ENCODE data around the gene PDIA5.

The PDIA5 gene

DNA sequence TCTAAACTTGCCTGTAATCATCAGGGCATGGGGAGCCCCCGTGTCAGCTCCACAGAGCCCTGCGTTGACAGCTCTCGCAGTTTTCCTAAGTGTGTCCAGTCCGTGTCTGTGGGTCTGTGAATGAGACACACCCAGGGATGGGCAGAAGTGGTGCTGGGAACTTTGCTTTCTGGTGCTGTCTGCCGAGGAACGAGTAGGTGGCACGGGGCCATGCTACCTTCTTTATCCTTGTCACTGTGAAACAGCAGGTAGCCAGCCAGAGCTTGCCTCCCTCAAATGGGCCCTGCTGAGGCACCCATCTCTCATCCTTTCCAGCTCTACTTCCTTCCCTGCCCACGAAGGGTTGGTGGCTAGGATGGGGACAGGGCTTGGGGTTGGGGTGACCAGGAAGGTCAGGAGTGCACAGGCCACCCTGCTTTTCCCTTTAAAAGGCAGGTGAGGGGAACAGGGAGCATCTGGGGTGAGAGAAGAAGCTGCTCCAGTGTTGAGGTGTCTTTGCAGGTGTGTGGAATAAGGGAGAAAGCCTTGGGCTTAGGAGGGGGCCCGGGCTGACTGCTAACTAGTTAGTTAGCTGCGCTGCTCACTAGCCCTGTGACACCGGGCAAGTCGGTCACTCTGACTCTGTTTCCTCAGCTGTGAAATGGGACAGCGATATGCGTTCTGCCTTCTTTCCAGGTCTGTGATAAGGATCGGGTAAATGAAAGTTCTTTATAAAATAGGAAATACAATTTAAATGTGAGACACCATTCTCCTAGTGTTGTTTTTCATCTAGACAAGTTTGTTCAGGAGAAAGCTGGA, 27.9 kb downstream of the PDIA5 start:
- no peak overlapping the region for H3K9ac ChIP-seq (ENCODE audit: low read length)
- no peak overlapping the region for H3K4me3 ChIP-seq (ENCODE audit: low read length)
- no peaks in the 10 kb centered on the region for H3K4me1 ChIP-seq (ENCODE audit: low read length)
- H2AFZ ChIP-seq (ENCODE audit: low read length) = no peak overlapping the region
- H3K79me2 ChIP-seq (ENCODE audit: low read length) = peaks cover 15% of the 10 kb centered on the region
- no peaks in the 10 kb centered on the region for H3K27me3 ChIP-seq (replicated peaks; ENCODE audit: insufficient read depth, low read length)
- H3K27ac ChIP-seq (ENCODE audit: low read length) = no peak overlapping the region
- no peak overlapping the region for H3K4me2 ChIP-seq (ENCODE audit: low read depth, low read length)
- H3K9me3 ChIP-seq (replicated peaks; ENCODE audit: insufficient read depth, low read length) = no peaks in the 10 kb centered on the region
- no peaks in the 10 kb centered on the region; the same call in 1 of the 2 replicates for H3K36me3 ChIP-seq (replicated peaks; ENCODE audit: insufficient read depth, low read length)
- H3K9me2 ChIP-seq (replicated peaks; ENCODE audit: insufficient read depth, low read length) = no peaks in the 10 kb centered on the region
- H4K20me1 ChIP-seq (ENCODE audit: insufficient read depth, low read length) = no peaks in the 10 kb centered on the region
- DNase-seq = no peak
- TF ChIP-seq EZH2phosphoT487 (IDR thresholded peaks at IDR 0.05; ENCODE audit: low read length) = no peak
- TF ChIP-seq, protein P1, sequence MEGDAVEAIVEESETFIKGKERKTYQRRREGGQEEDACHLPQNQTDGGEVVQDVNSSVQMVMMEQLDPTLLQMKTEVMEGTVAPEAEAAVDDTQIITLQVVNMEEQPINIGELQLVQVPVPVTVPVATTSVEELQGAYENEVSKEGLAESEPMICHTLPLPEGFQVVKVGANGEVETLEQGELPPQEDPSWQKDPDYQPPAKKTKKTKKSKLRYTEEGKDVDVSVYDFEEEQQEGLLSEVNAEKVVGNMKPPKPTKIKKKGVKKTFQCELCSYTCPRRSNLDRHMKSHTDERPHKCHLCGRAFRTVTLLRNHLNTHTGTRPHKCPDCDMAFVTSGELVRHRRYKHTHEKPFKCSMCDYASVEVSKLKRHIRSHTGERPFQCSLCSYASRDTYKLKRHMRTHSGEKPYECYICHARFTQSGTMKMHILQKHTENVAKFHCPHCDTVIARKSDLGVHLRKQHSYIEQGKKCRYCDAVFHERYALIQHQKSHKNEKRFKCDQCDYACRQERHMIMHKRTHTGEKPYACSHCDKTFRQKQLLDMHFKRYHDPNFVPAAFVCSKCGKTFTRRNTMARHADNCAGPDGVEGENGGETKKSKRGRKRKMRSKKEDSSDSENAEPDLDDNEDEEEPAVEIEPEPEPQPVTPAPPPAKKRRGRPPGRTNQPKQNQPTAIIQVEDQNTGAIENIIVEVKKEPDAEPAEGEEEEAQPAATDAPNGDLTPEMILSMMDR (IDR thresholded peaks at IDR 0.05; ENCODE audit: low read length) = no peak
- no peak for TF ChIP-seq EZH2 (optimal IDR thresholded peaks at IDR 0.05; ENCODE audit: low read depth, low read length)
- H3F3A ChIP-seq (ENCODE audit: insufficient read depth, low read length) = no peaks in the 10 kb centered on the region

DNA sequence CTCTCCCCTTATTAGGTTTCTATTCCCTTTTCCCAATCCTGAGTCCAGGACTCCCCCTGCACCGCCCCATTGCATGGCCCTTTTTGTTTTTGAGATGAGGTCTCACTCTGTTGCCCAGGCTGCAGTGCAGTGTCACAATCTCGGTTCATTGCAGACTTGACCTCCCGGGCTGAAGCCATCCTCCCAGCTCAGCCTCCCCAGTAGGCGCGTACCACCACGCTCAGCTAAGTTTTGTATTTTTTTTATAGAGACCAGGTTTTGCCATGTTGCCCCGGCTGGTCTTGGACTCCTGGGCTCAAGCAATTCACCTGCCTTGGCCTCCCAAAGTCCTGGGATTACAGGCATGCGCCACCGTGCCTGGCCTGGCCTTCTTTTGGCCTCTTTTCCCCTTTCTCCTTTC, 29.3 kb downstream of the PDIA5 start:
- Histone ChIP-seq H2AFZ (ENCODE audit: low read length) (no peak overlapping the region), H3K4me3 (ENCODE audit: low read length) (no peak overlapping the region), H3F3A (ENCODE audit: insufficient read depth, low read length) (no peaks in the 10 kb centered on the region), H4K20me1 (ENCODE audit: insufficient read depth, low read length) (no peaks in the 10 kb centered on the region), H3K9me2 (replicated peaks; ENCODE audit: insufficient read depth, low read length) (no peaks in the 10 kb centered on the region), H3K9me3 (replicated peaks; ENCODE audit: insufficient read depth, low read length) (no peaks in the 10 kb centered on the region), H3K9ac (ENCODE audit: low read length) (no peak overlapping the region), H3K4me2 (ENCODE audit: low read depth, low read length) (no peak overlapping the region), H3K79me2 (ENCODE audit: low read length) (peaks cover 8% of the 10 kb centered on the region; the same call in 1 of the 2 replicates), H3K36me3 (replicated peaks; ENCODE audit: insufficient read depth, low read length) (no peaks in the 10 kb centered on the region; the same call in 1 of the 2 replicates), H3K27ac (ENCODE audit: low read length) (no peak overlapping the region), H3K27me3 (replicated peaks; ENCODE audit: insufficient read depth, low read length) (no peaks in the 10 kb centered on the region), H3K4me1 (ENCODE audit: low read length) (no peaks in the 10 kb centered on the region)
- TF ChIP-seq EZH2phosphoT487 (IDR thresholded peaks at IDR 0.05; ENCODE audit: low read length) (no peak), EZH2 (optimal IDR thresholded peaks at IDR 0.05; ENCODE audit: low read depth, low read length) (no peak)
- TF ChIP-seq, protein P1 (IDR thresholded peaks at IDR 0.05; ENCODE audit: low read length) = no peak
- DNase-seq = no peak

DNA sequence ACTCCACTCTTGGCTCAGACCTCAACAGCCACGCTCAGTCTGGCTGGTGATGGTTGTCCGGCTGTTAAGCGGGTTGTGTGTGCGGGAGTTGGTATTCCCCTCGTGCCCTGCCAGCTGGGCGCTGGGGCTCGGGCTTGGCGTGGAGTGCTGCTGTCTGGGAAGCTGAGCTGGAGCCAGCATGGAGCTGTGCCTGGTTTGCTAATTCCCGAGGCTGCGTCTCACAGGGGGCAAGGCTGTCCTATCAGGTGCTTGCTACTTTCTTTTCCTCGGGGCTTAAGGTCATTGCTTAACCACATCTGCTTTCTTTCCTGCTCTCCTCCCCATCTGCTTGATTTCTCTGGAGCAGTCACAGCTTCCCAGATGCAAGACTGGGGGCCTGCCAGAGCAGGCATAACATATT, 29.9 kb downstream of the PDIA5 start:
- H4K20me1 ChIP-seq (ENCODE audit: insufficient read depth, low read length) = no peaks in the 10 kb centered on the region

More for the DNA sequence above, 29.9 kb downstream of the PDIA5 start:
- Histone ChIP-seq H3F3A (ENCODE audit: insufficient read depth, low read length) (no peaks in the 10 kb centered on the region), H3K9me2 (replicated peaks; ENCODE audit: insufficient read depth, low read length) (no peaks in the 10 kb centered on the region), H3K27me3 (replicated peaks; ENCODE audit: insufficient read depth, low read length) (no peaks in the 10 kb centered on the region), H3K4me3 (ENCODE audit: low read length) (no peak overlapping the region), H3K4me2 (ENCODE audit: low read depth, low read length) (no peak overlapping the region), H3K4me1 (ENCODE audit: low read length) (no peaks in the 10 kb centered on the region), H3K9ac (ENCODE audit: low read length) (no peak overlapping the region), H3K9me3 (replicated peaks; ENCODE audit: insufficient read depth, low read length) (no peaks in the 10 kb centered on the region), H3K36me3 (replicated peaks; ENCODE audit: insufficient read depth, low read length) (no peaks in the 10 kb centered on the region; the same call in 1 of the 2 replicates), H3K79me2 (ENCODE audit: low read length) (peaks cover 6% of the 10 kb centered on the region; the same call in 1 of the 2 replicates), H3K27ac (ENCODE audit: low read length) (no peak overlapping the region), H2AFZ (ENCODE audit: low read length) (no peak overlapping the region)
- TF ChIP-seq, protein P1 (IDR thresholded peaks at IDR 0.05; ENCODE audit: low read length) = no peak
- TF ChIP-seq EZH2phosphoT487 (IDR thresholded peaks at IDR 0.05; ENCODE audit: low read length) (no peak), EZH2 (optimal IDR thresholded peaks at IDR 0.05; ENCODE audit: low read depth, low read length) (no peak)
- DNase-seq = no peak

Measured in MM.1S (cell line).